A549 (cell line): ENCODE results near the gene DUOX1. TPM values are rescaled to one million over a fixed set of nuclear protein-coding genes. Genes with fewer than 3 reads are reported as not detected.

ENCODE experiments used
- ATAC-seq, 2 experiments: fragments of 200-7000 bp in 1 of 2; fragments of >200 bp in 1 of 2; cut with Nextera tagmentation in 1 of 2; cut with Tn5 transposase in 1 of 2; 3 replicates each; pipeline versions ENCODE4 v1.8.0 to v1.9.1; 2018 to 2020; ENCODE audit warnings: mild to moderate bottlenecking in 1 of 2, moderate library complexity in 1 of 2
- CTCF ChIA-PET: fragments of 300-600 bp; sonication (Branson Sonifier 250); formaldehyde crosslinking; extraction: SDS; loops from one replicate; lab custom pipeline; 2021; ENCODE audit warnings: antibody characterized with exemption, inconsistent platforms; lab: Yijun Ruan, JAX
- POLR2A ChIA-PET: fragments of 350-600 bp; formaldehyde crosslinking; extraction: SDS; loops from one replicate; lab custom pipeline; 2021; ENCODE audit warnings: antibody characterized with exemption, inconsistent platforms; lab: Yijun Ruan, JAX
- DNase-seq, 2 experiments: peaks; one replicate each; pipeline versions ENCODE4 v3.0.0 to v3.0.0-alpha.2; 2011 to 2016; ENCODE audit warnings: low read depth in 1 of 2, low spot score in 1 of 2
- FAIRE-seq: peaks from 2 replicates; lab custom pipeline; 2011; peaks lifted over from hg19 to GRCh38; lab: Jason Lieb, UNC
- H3K27ac ChIP-seq, 2 experiments: fragments of >200 bp; sonication (Bioruptor Twin); formaldehyde crosslinking; 3 replicates each; pipeline ENCODE4 v1.5.1; 2016 to 2017
- H3K4me1 ChIP-seq: fragments of >200 bp; sonication (Bioruptor Twin); formaldehyde crosslinking; 3 replicates; pipeline ENCODE4 v1.6.1; 2016
- H3K4me2 ChIP-seq: fragments of >200 bp; sonication (Bioruptor Twin); formaldehyde crosslinking; 3 replicates; pipeline ENCODE4 v1.6.1; 2016
- H3K4me3 ChIP-seq: fragments of >200 bp; sonication (Bioruptor Twin); formaldehyde crosslinking; 3 replicates; pipeline ENCODE4 v1.5.1; 2016
- H3K9me3 ChIP-seq: fragments of >200 bp; sonication (Bioruptor Twin); formaldehyde crosslinking; 3 replicates; pipeline ENCODE4 v1.6.1; 2016
- BCL3 ChIP-seq: fragments of >200 bp; sonication (Bioruptor Twin); formaldehyde crosslinking; IDR thresholded peaks from 3 replicates; pipeline ENCODE4 v1.6.1; 2016
- CBX2 ChIP-seq: fragments of 200-600 bp; sonication (generic); IDR thresholded peaks from 2 replicates; pipeline ENCODE4 v1.6.1; 2016; ENCODE audit warnings: low read depth, mild to moderate bottlenecking, borderline replicate concordance
- CHD2 ChIP-seq: fragments of 150-350 bp; IDR thresholded peaks from 2 replicates; pipeline ENCODE4 v1.6.1; 2014; ENCODE audit warnings: low read length; ENCODE audit not compliant: partially characterized antibody
- CHD4 ChIP-seq: fragments of 200-600 bp; sonication (generic); IDR thresholded peaks from 2 replicates; pipeline ENCODE4 v1.6.1; 2016; ENCODE audit warnings: antibody characterized with exemption, mild to moderate bottlenecking, borderline replicate concordance
- EHF ChIP-seq: fragments of 250-450 bp; sonication (Bioruptor Pico); IDR thresholded peaks from 2 replicates; pipeline ENCODE4 v1.5.0; 2020; ENCODE audit warnings: mild to moderate bottlenecking
- EHMT2 ChIP-seq: fragments of 200-600 bp; sonication (generic); IDR thresholded peaks from 2 replicates; pipeline ENCODE4 v1.6.1; 2016; ENCODE audit warnings: antibody characterized with exemption, low read depth, mild to moderate bottlenecking, moderate library complexity
- ELK1 ChIP-seq: fragments of 150-350 bp; IDR thresholded peaks from 2 replicates; pipeline ENCODE4 v1.6.1; 2014; ENCODE audit warnings: low read depth, mild to moderate bottlenecking, low read length
- EP300 ChIP-seq, 2 experiments: fragments of >200 bp; sonication (Bioruptor Twin); formaldehyde crosslinking; IDR thresholded peaks; 2 replicates in 1 of 2; 3 replicates in 1 of 2; pipeline ENCODE4 v1.6.1; 2016 to 2017
- FOSB ChIP-seq: fragments of 250-450 bp; sonication (Bioruptor Pico); IDR thresholded peaks from 2 replicates; pipeline ENCODE4 v1.5.0; 2020; ENCODE audit warnings: mild to moderate bottlenecking, moderate library complexity
- FOXS1 ChIP-seq: fragments of 250-450 bp; sonication (Bioruptor Pico); IDR thresholded peaks from 2 replicates; pipeline ENCODE4 v1.5.0; 2020; ENCODE audit warnings: mild to moderate bottlenecking, moderate library complexity
- HDAC2 ChIP-seq: fragments of 200-600 bp; sonication (generic); IDR thresholded peaks from 2 replicates; pipeline ENCODE4 v1.6.1; 2016
- HEYL ChIP-seq: fragments of 250-450 bp; sonication (Bioruptor Pico); IDR thresholded peaks from 2 replicates; pipeline ENCODE4 v1.8.0; 2021; ENCODE audit warnings: mild to moderate bottlenecking, moderate library complexity
- HMGXB4 ChIP-seq: fragments of 250-450 bp; sonication (Bioruptor Pico); IDR thresholded peaks from 2 replicates; pipeline ENCODE4 v1.5.0; 2021; ENCODE audit warnings: mild to moderate bottlenecking, moderate library complexity, borderline replicate concordance
- HOXA7 ChIP-seq: fragments of 250-450 bp; sonication (Bioruptor Pico); IDR thresholded peaks from 2 replicates; pipeline ENCODE4 v1.5.0; 2020; ENCODE audit warnings: mild to moderate bottlenecking, moderate library complexity
- JUN ChIP-seq, 2 experiments: fragments of >200 bp; sonication (Bioruptor Twin); formaldehyde crosslinking; IDR thresholded peaks; 2 replicates in 1 of 2; 3 replicates in 1 of 2; pipeline ENCODE4 v1.6.1; 2016 to 2017
- JUNB ChIP-seq: fragments of >200 bp; sonication (Bioruptor Twin); formaldehyde crosslinking; IDR thresholded peaks from 2 replicates; pipeline ENCODE4 v1.6.1; 2016
- KDM1A ChIP-seq: fragments of 200-600 bp; sonication (generic); IDR thresholded peaks from 2 replicates; pipeline ENCODE4 v1.6.1; 2016; ENCODE audit warnings: low read depth, mild to moderate bottlenecking
- MAX ChIP-seq: IDR thresholded peaks from 2 replicates; pipeline ENCODE4 v1.6.1; 2012
- MAZ ChIP-seq: fragments of 150-350 bp; IDR thresholded peaks from 2 replicates; pipeline ENCODE4 v1.6.1; 2014; ENCODE audit warnings: antibody characterized with exemption, low read depth, low read length, borderline replicate concordance
- NFE2L2 ChIP-seq: fragments of 150-350 bp; conservative IDR thresholded peaks from 2 replicates; pipeline ENCODE4 v1.6.1; 2014; ENCODE audit warnings: low read length
- NR3C1 ChIP-seq: fragments of >200 bp; sonication (Bioruptor Twin); formaldehyde crosslinking; IDR thresholded peaks from 3 replicates; pipeline ENCODE4 v1.6.1; 2017
- PHF8 ChIP-seq: fragments of 200-600 bp; sonication (generic); IDR thresholded peaks from 2 replicates; pipeline ENCODE4 v1.6.1; 2016; ENCODE audit warnings: low read depth, mild to moderate bottlenecking, antibody characterized with exemption, moderate library complexity, borderline replicate concordance
- RNF2 ChIP-seq: fragments of 200-600 bp; sonication (generic); IDR thresholded peaks from 2 replicates; pipeline ENCODE4 v1.6.1; 2016; ENCODE audit warnings: low read depth, mild to moderate bottlenecking, antibody characterized with exemption, moderate library complexity, borderline replicate concordance
- TFCP2L1 ChIP-seq: fragments of 250-450 bp; sonication (Bioruptor Pico); IDR thresholded peaks from 2 replicates; pipeline ENCODE4 v1.5.0; 2021; ENCODE audit warnings: mild to moderate bottlenecking
- TP53 ChIP-seq: fragments of 250-450 bp; sonication (Bioruptor Pico); IDR thresholded peaks from 2 replicates; pipeline ENCODE4 v1.5.0; 2021; ENCODE audit warnings: mild to moderate bottlenecking, moderate library complexity
- USF2 ChIP-seq: fragments of 450-650 bp; IDR thresholded peaks from 2 replicates; pipeline ENCODE4 v1.6.1; 2014; ENCODE audit warnings: antibody characterized with exemption
- ZNF302 ChIP-seq: fragments of 250-450 bp; sonication (Bioruptor Pico); IDR thresholded peaks from 2 replicates; pipeline ENCODE4 v1.9.0; 2021; ENCODE audit warnings: inconsistent platforms, mild to moderate bottlenecking, moderate library complexity
- WGBS: methylation state at CpG from one replicate; pipeline ENCODE4 v1.1.6; 2017; ENCODE audit errors: missing lambda C conversion rate; 5-methylcytosine and 5-hydroxymethylcytosine counted together
- polyA plus RNA-seq, 4 experiments: library from polyadenylated mRNA; depleted of rRNA in 3 of 4; stranded (reverse); fragments of >200 nt; fragmentation: RNase III in 1 of 4; extraction: RNeasy Plus Mini Kit Qiagen cat#74134 plus additional on column Dnase treatment in 1 of 4; gene quantifications; 2 replicates in 3 of 4; 3 replicates in 1 of 4; pipeline ENCODE4 v1.2.3, GENCODE V29; 2011 to 2017

DUOX1 gene
- polyA plus RNA-seq, 2 of the 4 experiments (the other 2 are of a cell fraction): not detected

- POLR2A ChIA-PET: no interaction called here
- H3K4me2 ChIP-seq: no peak overlapping the region
- no peaks in the 10 kb centered on the region for H3K4me1 ChIP-seq
- TF ChIP-seq EHF (no peak), CHD4 (no peak), EP300 (IDR thresholded peaks at IDR 0.05) (no peak), BCL3 (no peak), CBX2 (no peak)
- no peak overlapping the region for H3K27ac ChIP-seq
- ATAC-seq (no peak), FAIRE-seq (no peak), DNase-seq (no peak)
- CTCF ChIA-PET: interaction anchor here (0.9 to 1.6 kb wide), 3 partner anchors 10 to 21 kb away, joined by 3 to 7 read pairs (median 4); no protein-coding TSS in a partner anchor
- 94% methylated on average over 5 of the region's 7 CpGs for WGBS
- H3K4me3 ChIP-seq: no peak overlapping the region
- H3K9me3 ChIP-seq: no peaks in the 10 kb centered on the region
These were observed 32.3 kb upstream of the DUOX1 start for GRCh38 chr15:45097466-45097865.

- 70% methylated on average over 15 of the region's 23 CpGs for WGBS
- ChIA-PET POLR2A (no interaction called here), CTCF (no interaction called here)
- no peak for ATAC-seq
- FAIRE-seq: no peak
- H3K4me3 ChIP-seq: no peak overlapping the region
- no peak overlapping the region for H3K27ac ChIP-seq
- TF ChIP-seq FOXS1 (CRISPR knock-in tag) (no peak), RNF2 (no peak), MAZ (no peak), EHF (no peak), HOXA7 (CRISPR knock-in tag) (no peak), FOSB (CRISPR knock-in tag) (no peak), HEYL (CRISPR knock-in tag) (no peak), EHMT2 (no peak), NR3C1 (no peak), MAX (no peak), BCL3 (no peak), KDM1A (no peak), PHF8 (no peak)
- no peak overlapping the region for H3K4me2 ChIP-seq
- no peaks in the 10 kb centered on the region for H3K9me3 ChIP-seq
- no peaks in the 10 kb centered on the region for H3K4me1 ChIP-seq
- no peak for DNase-seq
These were observed 30.1 kb upstream of the DUOX1 start for GRCh38 chr15:45099549-45100165.

- no peak for DNase-seq
- no peak for ATAC-seq
- no peak overlapping the region for H3K4me2 ChIP-seq
- FAIRE-seq: no peak
- CTCF ChIA-PET: interaction anchor here (0.6 to 1.2 kb wide), 2 partner anchors 14 to 223 kb away, joined by 3 to 4 read pairs; partner anchors contain the start of genes DUOX2 and DUOXA2
- WGBS: 43% methylated on average over 4 of the region's 7 CpGs
- no peak overlapping the region for H3K4me3 ChIP-seq
- H3K27ac ChIP-seq: no peak overlapping the region
- no peak for TF ChIP-seq TP53 (CRISPR knock-in tag)
- no peak for TF ChIP-seq KDM1A
- TF ChIP-seq JUNB: no peak
- no peak for TF ChIP-seq CHD2
- TF ChIP-seq JUN (IDR thresholded peaks at IDR 0.05): no peak
- no peak for TF ChIP-seq TFCP2L1 (CRISPR knock-in tag)
- no peak for TF ChIP-seq MAZ
- TF ChIP-seq HMGXB4 (CRISPR knock-in tag): no peak
- TF ChIP-seq HOXA7 (CRISPR knock-in tag): no peak
- no peak for TF ChIP-seq ZNF302 (CRISPR knock-in tag)
- no peak for TF ChIP-seq USF2
- TF ChIP-seq HDAC2: no peak
- no peak for TF ChIP-seq ELK1
- TF ChIP-seq NFE2L2: no peak
- TF ChIP-seq CHD4: no peak
- H3K4me1 ChIP-seq: no peaks in the 10 kb centered on the region
- POLR2A ChIA-PET: no interaction called here
- H3K9me3 ChIP-seq: no peaks in the 10 kb centered on the region
These were observed 28.7 kb upstream of the DUOX1 start for GRCh38 chr15:45100884-45101625.
